BJ (cell line): ENCODE measurements around the gene OSGEP. TPM values are rescaled to one million over a fixed set of nuclear protein-coding genes. Genes with fewer than 3 reads are reported as not detected.

Experiments used
- CTCF ChIA-PET: fragments of 350-600 bp; formaldehyde crosslinking; extraction: SDS; loops from one replicate; lab custom pipeline; 2021; ENCODE audit warnings: antibody characterized with exemption, inconsistent platforms; lab: Yijun Ruan, JAX
- POLR2A ChIA-PET: fragments of 300-600 bp; sonication (Branson Sonifier 250); formaldehyde crosslinking; extraction: SDS; loops from one replicate; lab custom pipeline; 2021; ENCODE audit warnings: antibody characterized with exemption; lab: Charles Lee
- DNase-seq: peaks from one replicate; pipeline ENCODE4 v3.0.0-alpha.2; 2011; ENCODE audit warnings: low read depth
- H3K27me3 ChIP-seq: 2 replicates; pipeline ENCODE4 v1.6.0; 2011; ENCODE audit warnings: low read length; ENCODE audit not compliant: control insufficient read depth, insufficient read depth
- H3K36me3 ChIP-seq: 2 replicates; pipeline ENCODE4 v1.5.1; 2011; ENCODE audit warnings: low read length; ENCODE audit not compliant: control insufficient read depth, insufficient read depth
- H3K4me3 ChIP-seq: 2 replicates; pipeline ENCODE4 v1.5.1; 2011; ENCODE audit warnings: low read depth, mild to moderate bottlenecking, control low read depth, low read length
- CTCF ChIP-seq: IDR thresholded peaks from 2 replicates; pipeline ENCODE4 v1.5.1; 2011; ENCODE audit warnings: low read depth, mild to moderate bottlenecking, control low read depth, inconsistent platforms, low read length, moderate library complexity; ENCODE audit not compliant: insufficient read depth
- polyA plus RNA-seq: library from polyadenylated mRNA; depleted of rRNA; stranded (reverse); fragments of >200 nt; gene quantifications from 2 replicates; pipeline ENCODE4 v1.2.3, GENCODE V29; 2011

The OSGEP gene
- polyA plus RNA-seq, 1 experiment, result 28.9 TPM

GRCh38 chr14:20498622-20499021 is 44.0 kb upstream of the OSGEP start:
- no peak for TF ChIP-seq CTCF
- POLR2A ChIA-PET, result no interaction called here
- Histone ChIP-seq H3K4me3 (no peak overlapping the region), H3K36me3 (no peaks in the 10 kb centered on the region), H3K27me3 (no peaks in the 10 kb centered on the region)
- CTCF ChIA-PET, result no interaction called here
- DNase-seq, result no peak

- H3K27me3 ChIP-seq, result no peaks in the 10 kb centered on the region
- CTCF ChIA-PET, result interaction anchor here (1.6 kb wide), 1 partner anchor 113 kb away, joined by 4 read pairs; no protein-coding TSS in a partner anchor
- TF ChIP-seq CTCF, result no peak
- POLR2A ChIA-PET, result no interaction called here
- no peak for DNase-seq
- H3K36me3 ChIP-seq, result no peaks in the 10 kb centered on the region
- no peak overlapping the region for H3K4me3 ChIP-seq
Observed at GRCh38 chr14:20494935-20495766, 40.5 kb upstream of the OSGEP start.

GRCh38 chr14:20493634-20494033 is 39.0 kb upstream of the OSGEP start:
- DNase-seq, result no peak
- no peak for TF ChIP-seq CTCF
- Histone ChIP-seq H3K36me3 (no peaks in the 10 kb centered on the region), H3K27me3 (no peaks in the 10 kb centered on the region), H3K4me3 (no peak overlapping the region)
- ChIA-PET POLR2A (no interaction called here), CTCF (no interaction called here)

- Histone ChIP-seq H3K27me3 (no peaks in the 10 kb centered on the region), H3K4me3 (no peak overlapping the region), H3K36me3 (no peaks in the 10 kb centered on the region)
- DNase-seq, result no peak
- POLR2A ChIA-PET, result no interaction called here
- TF ChIP-seq CTCF, result no peak
- CTCF ChIA-PET, result interaction anchor here (1.2 kb wide), 1 partner anchor 12 kb away, joined by 3 read pairs; no protein-coding TSS in a partner anchor
Observed at GRCh38 chr14:20492486-20492885, 37.9 kb upstream of the OSGEP start.

GRCh38 chr14:20490563-20490962 is 36.0 kb upstream of the OSGEP start:
- ChIA-PET CTCF (interaction anchor here (1.0 kb wide), 1 partner anchor 15 kb away, joined by 4 read pairs; no protein-coding TSS in a partner anchor), POLR2A (no interaction called here)
- Histone ChIP-seq H3K4me3 (no peak overlapping the region), H3K27me3 (no peaks in the 10 kb centered on the region; the same call in 1 of the 2 replicates), H3K36me3 (no peaks in the 10 kb centered on the region)
- DNase-seq, result no peak
- no peak for TF ChIP-seq CTCF
